ENCODE data around the gene BMPER.

The BMPER gene

DNA sequence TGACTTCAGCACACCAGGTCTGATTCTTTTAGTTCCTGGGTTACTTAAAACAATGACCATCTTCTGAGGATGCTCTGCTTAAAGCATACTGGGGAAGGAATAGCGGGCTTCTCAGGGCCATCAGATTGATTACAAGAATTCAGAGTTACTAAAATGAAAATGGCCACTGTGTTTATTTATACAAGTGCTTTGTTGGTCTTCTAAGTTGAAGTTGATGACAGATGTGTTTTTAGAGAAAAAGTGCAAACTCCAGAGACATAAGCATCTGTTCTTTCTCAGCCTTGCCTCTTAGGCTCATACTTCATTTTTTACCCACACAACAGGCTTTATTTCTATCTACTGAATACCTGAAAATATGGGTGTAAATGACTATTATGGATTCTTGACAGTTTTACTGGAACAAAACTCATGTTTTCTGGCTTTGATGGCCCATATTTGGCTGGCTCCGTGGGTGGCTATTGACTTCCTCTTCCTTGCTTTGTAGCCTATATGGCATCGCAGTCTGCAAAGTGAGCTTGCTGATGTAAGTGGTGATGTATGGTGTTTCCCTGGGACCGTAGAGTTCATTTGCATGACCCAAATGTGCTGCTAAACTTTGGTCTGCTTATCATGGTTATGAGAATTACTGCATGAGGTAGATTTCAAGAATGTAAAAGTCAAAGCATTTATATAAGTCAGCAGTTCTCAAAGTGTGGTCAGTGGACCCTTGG lies 121.3 kb downstream of the BMPER start:
- no peak for DNase-seq (ENCODE audit: low read depth in 2 of 2)

DNA sequence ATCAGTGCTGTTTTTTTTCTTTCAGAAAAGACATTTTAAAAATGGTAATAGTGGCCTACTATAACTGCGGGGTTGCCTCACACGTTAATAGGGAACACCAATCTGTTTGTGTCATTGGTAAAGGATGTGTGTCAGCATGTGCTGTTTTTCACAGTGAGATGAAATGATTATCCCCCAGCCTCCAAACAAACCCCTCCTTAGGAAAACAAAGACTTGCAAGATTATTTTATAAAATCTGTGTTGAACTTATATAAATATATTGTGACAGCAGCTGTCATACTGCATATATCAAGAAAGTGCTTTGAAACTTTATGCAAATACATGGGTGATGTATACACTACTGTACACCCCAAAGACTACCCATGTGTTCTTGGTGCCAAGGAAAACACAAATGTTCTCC lies 125.8 kb downstream of the BMPER start:
- no peak for DNase-seq (ENCODE audit: low read depth in 2 of 2)

DNA sequence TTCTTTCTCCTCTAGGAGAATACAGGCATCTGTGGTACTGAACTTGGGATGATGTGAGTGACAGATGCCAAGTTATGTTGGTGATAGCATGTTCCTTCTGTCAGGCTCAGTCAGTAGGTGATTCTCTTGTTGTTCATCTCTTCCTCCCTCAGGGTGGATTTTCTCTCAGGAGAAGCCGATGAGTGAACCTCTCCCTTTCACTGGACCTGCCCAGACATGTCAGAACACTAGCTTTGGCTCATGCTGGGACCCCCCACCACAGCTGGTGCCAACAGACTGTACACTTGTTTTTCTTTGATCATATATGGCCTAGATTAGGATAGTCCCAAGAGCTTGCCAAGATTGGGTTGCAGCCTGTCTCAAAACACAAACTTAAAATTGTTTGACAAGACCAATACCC lies 129.4 kb downstream of the BMPER start:
- no peak for DNase-seq (ENCODE audit: low read depth in 2 of 2)

- DNase-seq (ENCODE audit: low read depth in 2 of 2), result no peak
These were observed 130.9 kb downstream of the BMPER start for GRCh38 chr7:34036051-34036920.

DNA sequence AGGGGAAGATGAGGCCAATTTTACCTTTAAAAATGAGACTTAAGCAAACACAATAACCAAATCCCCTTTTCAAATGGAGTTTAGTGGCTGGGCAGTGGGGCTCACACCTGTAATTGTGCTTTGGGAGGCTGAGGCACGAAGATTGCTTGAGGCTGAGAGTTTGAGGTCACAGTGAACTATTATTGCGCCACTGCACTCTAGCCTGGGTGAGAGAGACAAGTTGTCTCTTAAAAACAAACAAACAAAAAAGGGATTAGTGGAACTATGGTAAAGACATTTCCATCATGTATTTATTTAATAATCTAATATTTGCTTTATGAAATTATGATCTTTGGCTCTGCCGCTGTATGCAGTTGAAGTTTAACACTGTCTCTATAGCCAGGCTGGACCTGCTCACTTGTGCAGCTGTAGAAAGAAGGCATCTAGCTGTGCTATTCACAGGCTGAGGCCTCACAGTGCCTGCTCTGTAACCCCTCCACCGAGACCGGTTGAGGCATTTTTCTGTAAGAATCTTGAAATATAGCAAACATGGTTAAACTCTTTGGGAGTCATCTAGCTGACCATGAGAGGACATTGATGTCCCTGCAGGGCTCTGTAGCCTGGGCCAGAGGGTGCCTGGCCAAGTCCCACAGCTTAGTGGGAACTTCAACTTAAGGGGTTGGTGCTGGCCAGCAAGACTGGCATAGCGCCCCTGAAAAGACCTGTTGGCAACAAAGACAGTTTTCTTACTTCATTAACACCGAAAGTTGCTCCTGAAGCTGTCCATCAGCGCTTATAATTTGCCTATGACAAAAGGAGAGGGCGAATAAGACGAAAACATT lies 131.8 kb downstream of the BMPER start:
- DNase-seq (ENCODE audit: low read depth in 2 of 2), result no peak

- DNase-seq (ENCODE audit: low read depth in 2 of 2), result no peak
These were observed 133.6 kb downstream of the BMPER start for GRCh38 chr7:34038816-34039470.

DNA sequence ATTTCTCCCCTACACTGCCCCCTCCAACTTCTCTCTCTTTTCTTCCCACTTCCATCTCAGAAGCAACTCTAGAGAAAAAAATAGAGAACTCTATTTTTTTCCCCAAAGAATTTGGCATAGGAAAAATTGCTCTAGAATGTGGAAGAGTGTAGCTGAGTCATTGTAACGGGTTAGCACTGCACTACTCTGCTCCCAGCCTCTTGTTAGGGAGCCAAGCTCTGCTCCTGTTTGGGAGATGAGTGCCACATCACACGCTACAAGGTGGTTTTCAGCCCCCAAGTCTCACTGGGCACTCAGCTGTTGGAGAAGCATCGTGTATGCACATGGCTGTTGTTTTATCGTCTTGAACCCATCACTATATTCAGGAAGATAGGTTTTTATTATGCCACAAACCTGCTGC lies 136.4 kb downstream of the BMPER start:
- DNase-seq (ENCODE audit: low read depth in 2 of 2), result no peak

GRCh38 chr7:34042406-34042805 lies 137.1 kb downstream of the BMPER start:
- no peak for DNase-seq (ENCODE audit: low read depth in 2 of 2)

DNA sequence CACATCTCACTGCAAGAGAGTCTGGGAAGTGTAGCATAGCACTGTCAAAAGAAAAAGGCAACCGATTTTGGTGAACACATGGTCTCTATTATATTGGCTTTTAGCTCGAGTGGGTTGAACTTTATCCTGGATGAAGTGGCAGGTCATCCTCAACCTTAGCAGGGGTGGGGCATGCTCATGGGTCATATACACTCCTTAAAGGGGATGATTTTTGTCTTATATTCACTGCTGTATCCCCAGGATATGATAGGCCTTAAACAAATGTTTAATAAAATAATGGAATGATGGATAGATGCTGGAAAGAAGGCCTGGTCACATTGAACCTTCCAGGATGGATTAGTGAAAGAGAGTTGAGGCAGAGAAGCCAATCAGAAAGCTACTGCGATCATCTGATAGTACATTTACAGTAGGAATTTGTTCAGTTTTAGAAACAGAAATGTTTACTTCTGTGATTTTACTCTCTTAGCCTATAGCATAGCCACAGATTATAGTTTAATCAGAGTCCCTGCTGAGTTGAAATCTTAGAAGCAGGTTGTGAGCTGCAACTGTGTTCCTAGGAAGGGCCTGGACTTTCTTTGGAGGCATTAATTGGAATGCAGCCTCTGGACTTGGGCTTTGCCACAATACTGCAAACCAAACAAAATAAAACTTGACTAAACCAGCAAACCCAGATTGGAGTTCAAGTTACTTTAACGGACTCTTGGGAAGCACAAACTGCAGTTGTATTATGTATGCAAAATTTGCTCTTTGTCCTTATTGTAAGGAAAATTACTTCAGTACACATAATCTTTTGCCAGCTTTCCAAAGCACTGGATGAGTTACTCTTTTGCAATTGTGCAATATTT lies 138.3 kb downstream of the BMPER start:
- no peak for DNase-seq (ENCODE audit: low read depth in 2 of 2)

DNA sequence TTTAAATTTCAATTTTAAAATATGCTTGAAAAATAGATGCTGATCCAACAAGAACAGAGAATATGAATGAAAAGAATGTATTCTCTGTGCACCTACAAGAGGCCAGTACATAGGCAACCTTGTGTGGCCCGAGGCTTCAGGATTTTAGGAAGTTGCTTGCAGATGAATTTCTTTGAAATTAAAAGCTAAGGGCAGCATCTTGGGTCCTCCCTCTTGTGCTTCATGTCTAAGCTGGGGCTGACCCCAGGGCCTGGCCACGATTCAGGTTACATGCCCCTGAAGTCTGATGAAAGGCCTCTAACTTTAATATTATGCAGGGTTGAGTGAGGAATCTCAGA lies 138.9 kb downstream of the BMPER start:
- DNase-seq (ENCODE audit: low read depth in 2 of 2), result no peak

GRCh38 chr7:34044734-34045353 lies 139.5 kb downstream of the BMPER start:
- no peak for DNase-seq (ENCODE audit: low read depth in 2 of 2)

DNA sequence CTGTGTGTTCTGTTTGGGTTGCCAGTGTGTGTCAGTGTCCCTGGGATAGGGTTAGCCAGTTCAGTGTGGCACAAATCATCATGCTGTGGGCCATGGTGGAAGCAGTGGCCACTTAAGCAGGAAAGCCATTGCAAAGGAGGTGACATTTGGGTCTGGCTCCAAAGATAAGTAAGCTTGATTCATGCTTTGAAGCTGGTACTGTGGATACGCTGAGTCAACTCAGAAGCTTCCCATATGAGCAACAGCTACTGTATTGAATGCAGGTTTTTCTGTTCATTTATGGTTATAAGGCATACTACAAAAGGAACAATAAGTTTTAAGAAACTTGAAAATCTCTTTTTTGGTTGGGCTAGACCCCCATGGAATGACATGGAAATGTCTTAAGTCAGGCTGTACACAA lies 143.1 kb downstream of the BMPER start:
- no peak for DNase-seq (ENCODE audit: low read depth in 2 of 2)

DNA sequence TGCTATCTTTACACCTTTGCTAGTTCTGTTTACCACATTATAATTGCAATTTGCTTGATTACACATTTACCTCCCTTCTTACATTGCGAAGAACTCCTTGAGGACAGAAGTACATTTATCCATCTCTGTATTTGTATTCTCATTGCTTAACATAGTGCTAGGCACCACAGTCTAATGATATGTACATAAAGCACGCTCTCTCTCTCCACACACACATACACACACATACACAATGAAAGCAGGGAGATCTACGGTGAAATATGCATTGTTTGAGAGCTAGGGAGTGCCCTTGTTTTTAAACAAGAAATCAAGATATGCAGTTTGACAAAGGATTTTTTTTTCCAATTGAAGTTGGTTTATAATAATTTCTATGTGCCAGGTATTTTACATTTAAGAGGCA lies 148.7 kb downstream of the BMPER start:
- DNase-seq (ENCODE audit: low read depth in 2 of 2), result no peak

GRCh38 chr7:34057136-34057535 lies 151.8 kb downstream of the BMPER start:
- no peak for DNase-seq (ENCODE audit: low read depth in 2 of 2)

- no peak for DNase-seq (ENCODE audit: low read depth in 2 of 2)
These were observed 152.6 kb downstream of the BMPER start for GRCh38 chr7:34057956-34058355.

DNA sequence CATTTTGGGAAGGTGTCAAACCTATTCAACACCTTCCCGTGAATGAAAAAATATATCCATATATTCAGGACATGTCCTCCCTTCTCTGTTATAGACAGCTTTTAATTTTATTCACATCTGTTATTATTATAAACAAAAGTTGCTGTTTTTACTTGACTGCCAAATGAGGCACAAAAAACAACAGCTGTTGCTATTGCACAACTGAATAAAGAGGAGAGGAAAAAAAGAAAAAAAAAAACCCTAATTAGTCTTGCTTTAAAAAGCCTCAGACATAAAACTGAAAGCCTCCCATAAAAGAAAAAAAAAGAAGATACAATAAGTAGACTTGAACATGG lies 153.4 kb downstream of the BMPER start:
- DNase-seq (ENCODE audit: low read depth in 2 of 2), result no peak

DNA sequence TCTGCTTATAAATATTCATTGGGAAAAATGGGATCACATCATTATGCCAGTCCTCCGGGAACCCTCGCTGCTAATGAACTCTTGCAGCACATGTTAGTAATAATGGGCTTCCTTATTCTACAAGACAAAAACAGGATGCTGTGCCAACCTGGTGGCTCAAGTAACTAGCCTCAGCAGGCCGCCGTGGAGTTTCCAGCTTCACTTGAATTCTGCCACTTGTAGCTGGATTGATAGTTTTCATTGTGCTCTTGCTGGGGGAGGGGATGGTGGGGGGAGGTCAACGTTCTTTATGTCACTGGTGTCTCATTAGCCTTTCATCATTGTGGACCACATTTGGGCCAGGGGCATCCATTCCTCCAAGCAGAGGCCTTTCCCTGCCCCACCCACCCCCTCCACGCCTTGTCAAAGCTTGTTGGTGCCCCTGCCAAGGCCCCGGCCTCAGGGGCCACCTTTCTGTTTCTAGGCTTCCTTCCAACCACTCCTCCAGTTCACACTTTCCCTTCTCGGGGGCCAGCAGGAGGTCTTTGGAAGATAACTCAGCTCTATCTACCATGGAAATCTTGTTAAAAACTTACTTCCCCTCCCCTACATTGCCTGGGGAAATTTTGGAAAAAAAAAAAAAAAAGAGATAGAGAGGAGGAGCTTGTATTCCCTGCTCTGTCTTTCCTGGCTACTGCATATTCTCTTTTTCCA lies 153.9 kb downstream of the BMPER start:
- DNase-seq (ENCODE audit: low read depth in 2 of 2), result no peak

DNA sequence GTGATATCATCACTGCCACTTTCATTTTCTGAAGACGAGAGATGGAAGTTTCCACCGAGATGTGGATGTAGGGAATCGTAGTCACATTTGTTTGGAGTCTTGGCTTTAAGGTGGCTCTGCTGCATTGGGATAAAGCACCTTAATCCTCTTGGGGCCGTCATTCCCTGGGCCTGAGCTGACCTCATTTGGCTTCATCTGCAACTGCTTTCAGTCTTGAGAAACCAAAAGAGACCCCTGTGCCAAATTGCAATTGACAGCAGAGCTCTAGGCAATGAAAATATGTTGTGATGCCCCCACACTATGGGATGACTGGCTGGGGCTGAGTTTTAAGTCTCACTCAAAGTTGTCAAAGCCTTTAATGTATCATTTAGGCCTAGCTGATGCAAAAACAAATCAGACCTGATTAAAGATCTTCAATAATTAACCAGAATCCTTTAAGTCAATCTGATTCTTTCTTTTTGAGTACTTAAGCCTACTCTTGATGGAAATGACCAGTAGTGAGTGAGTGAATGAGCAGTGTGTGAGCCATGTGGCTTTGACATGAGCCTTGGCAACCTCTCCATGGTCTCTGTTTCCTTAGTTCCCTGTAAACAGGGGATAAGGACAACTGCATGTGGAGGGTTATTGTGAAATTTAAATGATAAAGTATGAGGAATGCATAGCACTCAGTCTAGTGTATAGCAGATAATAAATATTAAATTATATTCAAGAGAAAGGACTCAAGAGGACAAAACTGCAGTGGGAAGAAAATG lies 155.0 kb downstream of the BMPER start:
- DNase-seq (ENCODE audit: low read depth in 2 of 2), result no peak

GRCh38 chr7:34061149-34061548 lies 155.8 kb downstream of the BMPER start:
- DNase-seq (ENCODE audit: low read depth in 2 of 2), result no peak
